CD4-positive, alpha-beta T cell (primary cell): ENCODE measurements around the gene MAGEA9B. TPM values are rescaled to one million over a fixed set of nuclear protein-coding genes. Genes with fewer than 3 reads are reported as not detected.
"Not testable (repeated sequence)": the region's sequence is repeated elsewhere in the genome, so short reads cannot be mapped to it uniquely, and the experiment has no call there.

Source experiments
- ATAC-seq: fragments of 200-7000 bp; cut with Tn5 transposase; one replicate; pipeline ENCODE4 v1.10.0; 2022; ENCODE audit warnings: mild to moderate bottlenecking; ENCODE audit not compliant: poor library complexity
- CTCF ChIA-PET: fragments of 350-600 bp; sonication (Branson Sonifier 250); formaldehyde crosslinking; loops from one replicate; lab custom pipeline; 2021; ENCODE audit warnings: antibody characterized with exemption, inconsistent platforms; lab: Charles Lee
- POLR2A ChIA-PET: fragments of 350-600 bp; sonication (Branson Sonifier 250); formaldehyde crosslinking; loops from one replicate; lab custom pipeline; 2021; ENCODE audit warnings: antibody characterized with exemption, inconsistent platforms; lab: Charles Lee
- DNase-seq, 14 experiments: peaks; one replicate each; pipeline ENCODE4 v3.0.0-alpha.2; 2013 to 2020; ENCODE audit warnings: mixed read lengths in 2 of 14
- H3K27ac ChIP-seq, 2 donors: one replicate each; pipeline versions ENCODE4 v1.5.1 to v1.7.0; 2013; ENCODE audit warnings: low read length in 2 of 2, low read depth in 1 of 2, mild to moderate bottlenecking in 1 of 2
- H3K27me3 ChIP-seq, 2 experiments: 1 replicate in 1 of 2; 2 replicates in 1 of 2; pipeline versions ENCODE4 v1.6.1 to v1.7.0; 2013; ENCODE audit warnings: low read length in 2 of 2, control low read depth in 1 of 2, mild to moderate bottlenecking in 1 of 2, moderate library complexity in 1 of 2; ENCODE audit not compliant: insufficient read depth in 2 of 2, control insufficient read depth in 1 of 2
- H3K36me3 ChIP-seq: one replicate; pipeline ENCODE4 v1.6.1; 2013; ENCODE audit warnings: low read length, control low read depth; ENCODE audit not compliant: insufficient read depth
- H3K4me1 ChIP-seq: one replicate; pipeline ENCODE4 v1.6.1; 2013; ENCODE audit warnings: low read length, control low read depth; ENCODE audit not compliant: insufficient read depth
- H3K4me3 ChIP-seq: one replicate; pipeline ENCODE4 v1.5.1; 2013; ENCODE audit warnings: mild to moderate bottlenecking, low read length, moderate library complexity
- H3K9me3 ChIP-seq, 2 experiments: 1 replicate in 1 of 2; 2 replicates in 1 of 2; pipeline versions ENCODE4 v1.6.1 to v1.7.0; 2013; ENCODE audit warnings: low read length in 2 of 2, mild to moderate bottlenecking in 2 of 2, control low read depth in 1 of 2, moderate library complexity in 1 of 2; ENCODE audit not compliant: control insufficient read depth in 1 of 2, insufficient read depth in 1 of 2
- H3K27ac Mint-ChIP-seq: one replicate; pipeline ENCODE4 v1.8.0; 2020; ENCODE audit warnings: mixed read lengths
- H3K27me3 Mint-ChIP-seq: one replicate; pipeline ENCODE4 v1.8.0; 2021; ENCODE audit warnings: mixed read lengths
- H3K36me3 Mint-ChIP-seq: one replicate; pipeline ENCODE4 v1.8.0; 2021; ENCODE audit warnings: low read depth, mixed read lengths
- H3K4me1 Mint-ChIP-seq: one replicate; pipeline ENCODE4 v1.8.0; 2021; ENCODE audit warnings: low read depth, mixed read lengths
- H3K4me3 Mint-ChIP-seq: one replicate; pipeline ENCODE4 v1.8.0; 2020; ENCODE audit warnings: mild to moderate bottlenecking, mixed read lengths
- H3K9me3 Mint-ChIP-seq: one replicate; pipeline ENCODE4 v1.8.0; 2020; ENCODE audit warnings: mixed read lengths
- intact Hi-C, 2 experiments: fragments of 100-400 bp; cut with DNase I in 1 of 2; cut with micrococcal nuclease in 1 of 2; formaldehyde crosslinking; loops; one replicate each; pipeline versions ENCODE4 v1.15.1 to v1.9.0; 2023 to 2025; cut with DNase I, micrococcal nuclease
- total RNA-seq, 174 experiments: library from RNA in 2 of 174; stranded (reverse) in 2 of 174; gene quantifications; one replicate each; pipeline ENCODE4 v1.2.3 and lab custom pipeline; 2021 to 2026
- TF ChIP-seq, protein P1 (sequence below): fragments of 200-600 bp; IDR thresholded peaks from one replicate; pipeline ENCODE4 v1.8.0; 2022; ENCODE audit warnings: antibody characterized with exemption, mild to moderate bottlenecking

MAGEA9B gene
- total RNA-seq, 2 experiments from 2014 or later = not detected

DNA sequence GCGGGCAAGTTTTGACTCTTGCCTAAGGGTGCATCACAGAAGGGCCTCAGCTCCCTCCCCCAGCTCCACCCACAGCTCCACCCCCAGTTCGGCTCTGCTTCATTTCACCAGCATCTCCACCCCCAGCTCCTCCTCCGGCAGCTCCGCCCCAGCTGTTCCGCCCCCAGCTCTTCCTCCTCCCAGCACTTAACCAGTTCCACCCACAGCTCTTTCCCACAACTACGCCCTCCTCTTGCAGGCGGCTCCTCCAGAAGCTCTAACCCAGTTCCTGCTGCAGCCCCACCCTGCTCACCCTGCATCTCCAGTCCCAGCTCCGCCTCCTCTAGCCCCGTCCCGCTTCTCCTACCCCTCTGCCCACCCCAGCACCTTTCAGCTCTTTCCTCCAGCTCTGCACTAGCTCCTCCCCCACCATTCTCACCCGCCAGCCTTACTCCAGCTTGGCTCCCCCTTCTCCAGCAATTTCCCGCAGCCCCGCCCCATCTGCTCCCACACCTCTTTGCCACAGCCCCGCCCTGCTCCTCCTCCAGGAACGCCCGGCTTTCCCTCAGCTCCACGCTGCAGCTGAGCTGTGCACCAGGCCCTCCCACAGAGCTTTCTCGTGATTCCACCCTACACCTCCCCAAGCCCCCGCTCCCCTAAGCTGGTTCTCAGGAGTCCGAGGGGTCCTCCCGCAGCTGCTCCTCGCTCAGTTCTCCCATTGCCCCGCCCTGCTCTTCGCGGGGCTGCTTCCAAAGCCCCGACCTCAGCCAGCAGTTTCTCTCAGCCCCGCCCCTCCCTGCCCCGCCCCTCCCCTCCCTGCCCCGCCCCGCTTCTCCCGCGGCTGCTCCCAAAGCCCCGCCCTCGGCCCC is 47.8 kb downstream of the MAGEA9B start:
- H3K36me3 Mint-ChIP-seq = peaks cover 13% of the 10 kb centered on the region
- peak overlapping the region; percentile 96 for H3K27ac Mint-ChIP-seq
- Histone ChIP-seq H3K9me3 (no peaks in the 10 kb centered on the region), H3K27ac (peak overlapping the region; percentile 56 to 58), H3K4me1 (peaks cover 16% of the 10 kb centered on the region), H3K4me3 (peak overlapping the region; percentile 65), H3K36me3 (no peaks in the 10 kb centered on the region), H3K27me3 (no peaks in the 10 kb centered on the region)
- ATAC-seq = peak; percentile 52
- H3K4me1 Mint-ChIP-seq = peaks cover 8% of the 10 kb centered on the region
- TF ChIP-seq, protein P1, sequence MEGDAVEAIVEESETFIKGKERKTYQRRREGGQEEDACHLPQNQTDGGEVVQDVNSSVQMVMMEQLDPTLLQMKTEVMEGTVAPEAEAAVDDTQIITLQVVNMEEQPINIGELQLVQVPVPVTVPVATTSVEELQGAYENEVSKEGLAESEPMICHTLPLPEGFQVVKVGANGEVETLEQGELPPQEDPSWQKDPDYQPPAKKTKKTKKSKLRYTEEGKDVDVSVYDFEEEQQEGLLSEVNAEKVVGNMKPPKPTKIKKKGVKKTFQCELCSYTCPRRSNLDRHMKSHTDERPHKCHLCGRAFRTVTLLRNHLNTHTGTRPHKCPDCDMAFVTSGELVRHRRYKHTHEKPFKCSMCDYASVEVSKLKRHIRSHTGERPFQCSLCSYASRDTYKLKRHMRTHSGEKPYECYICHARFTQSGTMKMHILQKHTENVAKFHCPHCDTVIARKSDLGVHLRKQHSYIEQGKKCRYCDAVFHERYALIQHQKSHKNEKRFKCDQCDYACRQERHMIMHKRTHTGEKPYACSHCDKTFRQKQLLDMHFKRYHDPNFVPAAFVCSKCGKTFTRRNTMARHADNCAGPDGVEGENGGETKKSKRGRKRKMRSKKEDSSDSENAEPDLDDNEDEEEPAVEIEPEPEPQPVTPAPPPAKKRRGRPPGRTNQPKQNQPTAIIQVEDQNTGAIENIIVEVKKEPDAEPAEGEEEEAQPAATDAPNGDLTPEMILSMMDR = no peak
- POLR2A ChIA-PET = interaction anchor here (0.9 to 2.8 kb wide), 11 partner anchors 12 to 1857 kb away, joined by 3 to 102 read pairs (median 12); partner anchors contain the start of genes EOLA2, FMR1, IDS and MTM1
- no peaks in the 10 kb centered on the region for H3K9me3 Mint-ChIP-seq
- H3K27me3 Mint-ChIP-seq = no peaks in the 10 kb centered on the region
- peak overlapping the region; percentile 89 for H3K4me3 Mint-ChIP-seq
- intact Hi-C loops = loop anchor here in 1 of 2 experiments (10.0 kb wide), 1 partner anchor 1025 kb away; the partner anchor contains the start of gene MTM1
- CTCF ChIA-PET = interaction anchor here (0.9 to 3.5 kb wide), 6 partner anchors 12 to 45 kb away, joined by 3 to 22 read pairs (median 4); partner anchors contain the start of gene IDS
- DNase-seq = peak; percentile 77 to 96 (median 85)

DNA sequence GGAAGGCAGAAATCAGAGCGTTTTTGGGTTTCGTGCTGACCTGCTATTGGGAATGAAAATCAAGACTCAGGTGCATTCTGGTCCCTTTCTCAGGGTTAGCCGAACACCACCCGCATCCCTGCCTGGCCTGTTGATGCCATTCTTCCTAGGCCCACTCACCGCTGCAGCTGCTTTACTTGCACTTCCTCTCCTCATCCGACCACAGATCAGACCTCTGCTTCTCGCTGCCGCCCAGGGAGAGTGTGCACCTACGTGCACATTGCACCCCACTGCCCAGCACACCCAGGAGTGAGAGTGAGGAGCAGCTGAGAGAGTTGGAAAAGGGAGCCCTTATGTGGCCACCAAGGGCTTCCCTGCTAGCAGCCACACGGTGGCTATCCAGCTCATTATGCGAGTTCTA is 49.8 kb downstream of the MAGEA9B start:
- POLR2A ChIA-PET, ATAC-seq, H3K27ac ChIP-seq, H3K27ac Mint-ChIP-seq, H3K9me3 Mint-ChIP-seq, H3K27me3 ChIP-seq, DNase-seq, H3K4me3 Mint-ChIP-seq, H3K27me3 Mint-ChIP-seq, H3K9me3 ChIP-seq, H3K4me1 Mint-ChIP-seq, H3K4me3 ChIP-seq, CTCF ChIA-PET, H3K36me3 ChIP-seq: not testable (repeated sequence)
- peaks cover 16% of the 10 kb centered on the region for H3K4me1 ChIP-seq
- H3K36me3 Mint-ChIP-seq = peaks cover 13% of the 10 kb centered on the region
- intact Hi-C loops = loop anchor here in 1 of 2 experiments (10.0 kb wide), 1 partner anchor 1027 kb away; the partner anchor contains the start of gene MTM1

DNA sequence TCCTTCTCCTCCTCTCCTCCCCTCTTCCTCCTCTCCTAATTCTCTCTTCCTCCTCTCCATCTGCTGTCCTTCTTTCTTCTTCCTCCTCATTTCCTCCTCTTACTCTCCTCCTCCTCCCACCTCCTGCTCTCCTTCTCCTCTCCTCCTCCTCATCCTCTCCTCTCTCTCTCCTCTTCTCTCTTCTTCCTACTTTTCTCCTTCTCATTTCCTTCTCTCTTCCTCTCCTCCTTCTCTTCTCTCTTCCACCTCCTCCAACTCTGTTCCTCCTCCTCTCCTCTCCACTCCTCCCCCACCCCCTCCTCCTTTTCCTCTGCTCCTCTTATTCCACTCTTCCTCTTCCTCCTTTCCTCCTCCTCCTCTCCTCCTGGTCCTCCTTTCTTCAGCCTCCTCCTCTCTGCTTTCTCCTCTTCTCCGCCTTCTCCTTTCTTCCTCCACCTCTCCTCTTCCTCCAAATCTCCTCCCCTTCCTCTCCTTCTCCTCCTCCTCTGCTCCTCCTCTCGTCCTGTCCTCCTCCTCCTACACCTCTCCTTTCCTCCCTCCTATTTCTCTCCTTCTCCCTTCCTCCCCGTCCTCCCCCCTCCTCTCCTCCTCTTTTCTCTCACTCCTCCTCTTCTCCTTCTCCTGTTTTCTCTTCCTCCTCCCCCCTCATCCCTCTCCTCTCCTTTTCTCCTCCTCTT is 52.2 kb downstream of the MAGEA9B start:
- DNase-seq, H3K9me3 ChIP-seq, H3K27ac Mint-ChIP-seq, H3K27ac ChIP-seq, H3K27me3 Mint-ChIP-seq, H3K4me1 ChIP-seq, H3K9me3 Mint-ChIP-seq, H3K4me1 Mint-ChIP-seq, H3K27me3 ChIP-seq, H3K4me3 Mint-ChIP-seq, H3K4me3 ChIP-seq, CTCF ChIA-PET, ATAC-seq, POLR2A ChIA-PET, H3K36me3 ChIP-seq: not testable (repeated sequence)
- intact Hi-C loops = loop anchor here in 1 of 2 experiments (10.0 kb wide), 1 partner anchor 1030 kb away; the partner anchor contains the start of gene MTM1
- peaks cover 13% of the 10 kb centered on the region for H3K36me3 Mint-ChIP-seq

DNA sequence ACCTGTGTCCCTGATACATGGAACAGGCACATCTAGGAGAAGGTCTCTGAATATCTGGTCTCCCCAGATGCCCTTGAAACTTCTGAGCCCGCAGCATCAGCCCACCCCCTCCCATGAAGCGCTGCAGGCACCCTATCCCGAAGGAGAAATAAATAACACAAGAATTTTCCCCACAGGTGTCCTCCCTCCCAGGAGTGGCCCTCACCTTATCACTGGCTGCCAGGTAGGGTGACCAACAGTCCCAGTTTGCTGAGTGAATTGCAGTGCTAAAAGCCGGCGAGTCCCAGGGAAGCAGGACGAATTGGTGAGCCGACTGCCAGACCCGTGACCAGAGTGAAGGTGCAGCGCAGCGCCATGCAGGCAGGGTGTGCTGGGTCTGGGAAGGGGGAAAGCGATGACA is 53.3 kb downstream of the MAGEA9B start:
- H3K4me1 ChIP-seq, H3K4me3 Mint-ChIP-seq, ATAC-seq, H3K9me3 Mint-ChIP-seq, H3K27me3 Mint-ChIP-seq, H3K27ac ChIP-seq, H3K27ac Mint-ChIP-seq, CTCF ChIA-PET, POLR2A ChIA-PET, DNase-seq, H3K9me3 ChIP-seq, H3K36me3 Mint-ChIP-seq, H3K4me3 ChIP-seq, H3K27me3 ChIP-seq, H3K36me3 ChIP-seq, H3K4me1 Mint-ChIP-seq: not testable (repeated sequence)
- intact Hi-C loops = loop anchor here in 1 of 2 experiments (10.0 kb wide), 1 partner anchor 1031 kb away; the partner anchor contains the start of gene MTM1

DNA sequence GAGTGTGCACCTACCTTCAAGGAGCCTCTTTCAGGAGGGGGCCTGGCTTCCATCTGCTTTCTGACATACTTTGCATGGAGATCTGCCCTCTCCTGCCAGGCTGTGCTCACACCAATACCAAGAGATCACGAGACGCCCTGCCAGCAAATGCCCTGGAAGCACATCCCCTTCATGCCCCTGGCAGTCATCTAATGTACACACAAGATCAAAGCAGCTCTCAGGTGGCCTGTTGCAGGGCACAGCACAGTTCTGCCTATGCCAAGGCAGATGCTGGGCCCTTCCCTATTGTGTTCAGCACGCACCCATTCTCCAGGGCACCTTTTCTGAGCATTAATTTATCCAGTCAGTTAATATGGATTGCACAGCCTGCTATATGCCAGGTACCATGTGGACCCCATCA is 54.4 kb downstream of the MAGEA9B start:
- H3K9me3 Mint-ChIP-seq, H3K4me3 ChIP-seq, H3K4me3 Mint-ChIP-seq, H3K36me3 ChIP-seq, POLR2A ChIA-PET, H3K9me3 ChIP-seq, H3K4me1 ChIP-seq, ATAC-seq, H3K27me3 ChIP-seq, H3K27me3 Mint-ChIP-seq, DNase-seq, H3K27ac Mint-ChIP-seq, H3K36me3 Mint-ChIP-seq, CTCF ChIA-PET, H3K4me1 Mint-ChIP-seq, H3K27ac ChIP-seq: not testable (repeated sequence)
- intact Hi-C loops = loop anchor here in 1 of 2 experiments (10.0 kb wide), 1 partner anchor 1032 kb away; the partner anchor contains the start of gene MTM1
